ENCODE data around the gene CHDH. TPM values are rescaled to one million over a fixed set of nuclear protein-coding genes. Genes with fewer than 3 reads are reported as not detected.

The CHDH gene
- total and polyA plus RNA-seq, 9 donors: 0.85 to 7.0 (median 4.1) TPM

DNA sequence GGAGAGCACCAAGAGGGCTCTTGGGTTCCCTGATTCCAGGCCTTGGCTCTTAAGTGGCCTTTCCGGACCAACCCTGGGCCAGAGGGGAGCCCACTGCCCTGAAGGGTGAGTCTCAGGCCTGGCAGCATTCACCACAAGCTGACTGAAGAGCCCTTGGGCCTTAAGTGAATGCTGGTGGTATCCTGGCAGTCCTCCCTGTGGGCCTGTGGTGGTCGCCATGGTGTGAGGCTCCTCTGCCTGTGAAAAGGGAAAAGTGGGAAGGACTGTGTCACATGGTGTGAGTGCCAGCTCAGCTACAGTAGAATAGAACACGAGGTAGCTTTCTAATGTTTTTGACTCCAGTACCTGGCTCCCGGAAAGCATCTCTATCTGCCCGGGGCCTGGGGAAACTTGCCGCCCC is 15.3 kb downstream of the CHDH start:
- no peaks in the 10 kb centered on the region for H3K4me1 ChIP-seq (ENCODE audit: insufficient read depth)
- intact Hi-C loops (cut with DNase I): no loop called here
- no peak overlapping the region for H3K27ac ChIP-seq
- H3K27me3 ChIP-seq: no peaks in the 10 kb centered on the region
- no peak for DNase-seq
- TF ChIP-seq EP300 (IDR thresholded peaks at IDR 0.05) (no peak), POLR2A (IDR thresholded peaks at IDR 0.05) (no peak)
- TF ChIP-seq, protein P1, sequence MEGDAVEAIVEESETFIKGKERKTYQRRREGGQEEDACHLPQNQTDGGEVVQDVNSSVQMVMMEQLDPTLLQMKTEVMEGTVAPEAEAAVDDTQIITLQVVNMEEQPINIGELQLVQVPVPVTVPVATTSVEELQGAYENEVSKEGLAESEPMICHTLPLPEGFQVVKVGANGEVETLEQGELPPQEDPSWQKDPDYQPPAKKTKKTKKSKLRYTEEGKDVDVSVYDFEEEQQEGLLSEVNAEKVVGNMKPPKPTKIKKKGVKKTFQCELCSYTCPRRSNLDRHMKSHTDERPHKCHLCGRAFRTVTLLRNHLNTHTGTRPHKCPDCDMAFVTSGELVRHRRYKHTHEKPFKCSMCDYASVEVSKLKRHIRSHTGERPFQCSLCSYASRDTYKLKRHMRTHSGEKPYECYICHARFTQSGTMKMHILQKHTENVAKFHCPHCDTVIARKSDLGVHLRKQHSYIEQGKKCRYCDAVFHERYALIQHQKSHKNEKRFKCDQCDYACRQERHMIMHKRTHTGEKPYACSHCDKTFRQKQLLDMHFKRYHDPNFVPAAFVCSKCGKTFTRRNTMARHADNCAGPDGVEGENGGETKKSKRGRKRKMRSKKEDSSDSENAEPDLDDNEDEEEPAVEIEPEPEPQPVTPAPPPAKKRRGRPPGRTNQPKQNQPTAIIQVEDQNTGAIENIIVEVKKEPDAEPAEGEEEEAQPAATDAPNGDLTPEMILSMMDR (IDR thresholded peaks at IDR 0.05): no peak
- H3K4me3 ChIP-seq: no peak overlapping the region
- H3K9me3 ChIP-seq: no peaks in the 10 kb centered on the region
- H3K36me3 ChIP-seq: no peaks in the 10 kb centered on the region
- 86 to 89% (median 87%) methylated on average over 6 of the region's 6 CpGs for WGBS, 3 donors

DNA sequence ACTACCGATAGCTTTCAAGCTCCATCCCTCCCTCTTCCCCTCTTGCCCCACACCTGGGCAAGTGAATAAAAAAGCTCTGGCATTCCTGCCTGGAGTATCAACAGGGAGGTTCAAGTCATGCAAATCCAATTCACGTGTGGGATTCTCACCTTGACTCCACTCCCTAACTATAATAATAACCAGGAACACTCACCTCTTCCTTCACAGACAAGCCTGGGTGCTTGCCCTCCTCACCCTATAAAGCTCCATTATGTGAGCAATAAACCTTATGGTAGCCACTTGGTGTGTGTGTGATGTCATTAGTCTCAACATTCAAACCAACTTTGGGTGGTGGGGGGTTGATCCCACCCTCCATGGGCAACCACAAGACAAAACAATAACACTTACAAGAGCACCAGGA is 16.6 kb downstream of the CHDH start:
- Histone ChIP-seq H3K27me3 (no peaks in the 10 kb centered on the region), H3K9me3 (no peaks in the 10 kb centered on the region), H3K36me3 (no peaks in the 10 kb centered on the region), H3K4me1 (ENCODE audit: insufficient read depth) (no peaks in the 10 kb centered on the region), H3K27ac (no peak overlapping the region), H3K4me3 (no peak overlapping the region)
- intact Hi-C loops (cut with DNase I): no loop called here
- TF ChIP-seq POLR2A (IDR thresholded peaks at IDR 0.05): no peak
- TF ChIP-seq, protein P1 (IDR thresholded peaks at IDR 0.05): no peak
- TF ChIP-seq EP300 (IDR thresholded peaks at IDR 0.05): no peak
- DNase-seq: no peak
- WGBS, 3 donors: 68 to 83% (median 82%) methylated on average over 2 of the region's 2 CpGs

DNA sequence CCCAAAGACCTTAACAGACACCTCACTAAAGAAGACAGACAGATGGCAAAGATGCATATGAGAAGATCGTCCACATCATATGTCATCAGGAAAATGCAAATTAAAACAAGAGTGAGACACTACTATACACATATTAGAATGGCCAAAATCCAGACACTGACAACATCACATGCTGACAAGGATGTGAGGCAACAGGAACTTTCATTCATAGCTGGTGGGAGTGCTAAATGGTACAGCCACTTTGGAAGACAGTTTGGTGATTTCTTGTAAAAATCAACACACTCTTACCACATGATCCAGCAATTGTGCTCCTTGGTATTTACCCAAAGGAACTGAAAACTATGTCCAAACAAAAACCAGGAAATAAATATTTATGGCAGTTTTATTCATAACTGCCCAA is 17.6 kb downstream of the CHDH start:
- no peaks in the 10 kb centered on the region for H3K9me3 ChIP-seq
- H3K4me3 ChIP-seq: no peak overlapping the region
- WGBS, 3 donors: 84 to 86% (median 86%) methylated on average over 1 of the region's 1 CpG
- no peaks in the 10 kb centered on the region for H3K4me1 ChIP-seq (ENCODE audit: insufficient read depth)
- H3K27me3 ChIP-seq: no peaks in the 10 kb centered on the region
- intact Hi-C loops (cut with DNase I): no loop called here
- TF ChIP-seq EP300 (IDR thresholded peaks at IDR 0.05) (no peak), POLR2A (IDR thresholded peaks at IDR 0.05) (no peak)
- TF ChIP-seq, protein P1 (IDR thresholded peaks at IDR 0.05): no peak
- no peaks in the 10 kb centered on the region for H3K36me3 ChIP-seq
- no peak overlapping the region for H3K27ac ChIP-seq
- DNase-seq: no peak

DNA sequence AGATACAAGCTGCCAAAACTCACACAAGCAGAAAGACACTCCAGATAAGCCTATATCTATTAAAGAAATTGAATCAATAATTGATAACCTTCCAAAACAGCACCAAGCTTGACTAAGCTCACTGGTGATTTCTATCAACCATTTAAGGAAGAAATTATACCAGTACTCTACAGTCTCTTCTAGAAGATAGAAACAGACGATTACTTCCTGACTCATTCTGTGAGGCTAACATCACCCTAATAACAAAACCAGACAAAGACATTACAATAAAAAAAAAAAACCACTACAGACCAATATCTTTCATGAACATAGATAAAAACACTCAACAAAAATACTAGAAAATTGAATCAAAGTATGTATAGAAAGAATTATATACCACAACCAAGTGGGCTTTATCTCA is 20.2 kb downstream of the CHDH start:
- Histone ChIP-seq H3K4me3 (no peak overlapping the region), H3K4me1 (ENCODE audit: insufficient read depth) (no peaks in the 10 kb centered on the region), H3K36me3 (no peaks in the 10 kb centered on the region), H3K27ac (no peak overlapping the region), H3K27me3 (no peaks in the 10 kb centered on the region), H3K9me3 (no peaks in the 10 kb centered on the region)
- WGBS, 3 donors: 17 to 34% (median 31%) methylated on average over 1 of the region's 1 CpG
- TF ChIP-seq, protein P1 (IDR thresholded peaks at IDR 0.05): no peak
- TF ChIP-seq POLR2A (IDR thresholded peaks at IDR 0.05): no peak
- TF ChIP-seq EP300 (IDR thresholded peaks at IDR 0.05): no peak
- DNase-seq: no peak
- intact Hi-C loops (cut with DNase I): no loop called here

DNA sequence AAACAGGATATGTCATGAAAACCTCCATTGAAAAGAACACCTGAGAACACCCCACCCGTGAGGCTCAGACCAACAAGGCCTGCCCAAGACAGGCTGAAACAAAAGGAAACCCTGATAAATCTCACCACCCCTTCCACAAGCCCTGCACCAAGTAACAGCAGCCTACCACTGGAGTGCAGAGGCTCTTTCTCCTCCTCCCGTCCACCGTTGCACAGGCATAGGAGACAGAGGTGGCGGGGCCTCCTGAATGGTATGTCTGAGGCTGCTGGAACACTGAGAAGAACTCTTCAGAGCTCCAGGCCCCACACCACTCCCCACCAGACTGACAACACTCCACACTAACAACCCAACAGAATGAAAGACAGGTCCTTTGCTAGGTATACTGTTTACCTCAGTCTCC is 21.4 kb downstream of the CHDH start:
- intact Hi-C loops (cut with DNase I): no loop called here
- H3K4me1 ChIP-seq (ENCODE audit: insufficient read depth): no peaks in the 10 kb centered on the region
- H3K4me3 ChIP-seq: no peak overlapping the region
- H3K27ac ChIP-seq: no peak overlapping the region
- no peaks in the 10 kb centered on the region for H3K36me3 ChIP-seq
- 90 to 92% (median 92%) methylated on average over 4 of the region's 4 CpGs for WGBS, 3 donors
- no peaks in the 10 kb centered on the region for H3K27me3 ChIP-seq
- TF ChIP-seq POLR2A (IDR thresholded peaks at IDR 0.05): no peak
- TF ChIP-seq, protein P1 (IDR thresholded peaks at IDR 0.05): no peak
- TF ChIP-seq EP300 (IDR thresholded peaks at IDR 0.05): no peak
- no peaks in the 10 kb centered on the region for H3K9me3 ChIP-seq
- no peak for DNase-seq
